HG03280 (cell line): ENCODE measurements around the gene CBLB.

Experiments used
- ATAC-seq: cut with Tn5 transposase; IDR thresholded peaks from one replicate; pipeline ENCODE4 v1.9.1; 2021; ENCODE audit warnings: mild to moderate bottlenecking, moderate library complexity; ENCODE audit not compliant: unreplicated experiment

The CBLB gene

DNA sequence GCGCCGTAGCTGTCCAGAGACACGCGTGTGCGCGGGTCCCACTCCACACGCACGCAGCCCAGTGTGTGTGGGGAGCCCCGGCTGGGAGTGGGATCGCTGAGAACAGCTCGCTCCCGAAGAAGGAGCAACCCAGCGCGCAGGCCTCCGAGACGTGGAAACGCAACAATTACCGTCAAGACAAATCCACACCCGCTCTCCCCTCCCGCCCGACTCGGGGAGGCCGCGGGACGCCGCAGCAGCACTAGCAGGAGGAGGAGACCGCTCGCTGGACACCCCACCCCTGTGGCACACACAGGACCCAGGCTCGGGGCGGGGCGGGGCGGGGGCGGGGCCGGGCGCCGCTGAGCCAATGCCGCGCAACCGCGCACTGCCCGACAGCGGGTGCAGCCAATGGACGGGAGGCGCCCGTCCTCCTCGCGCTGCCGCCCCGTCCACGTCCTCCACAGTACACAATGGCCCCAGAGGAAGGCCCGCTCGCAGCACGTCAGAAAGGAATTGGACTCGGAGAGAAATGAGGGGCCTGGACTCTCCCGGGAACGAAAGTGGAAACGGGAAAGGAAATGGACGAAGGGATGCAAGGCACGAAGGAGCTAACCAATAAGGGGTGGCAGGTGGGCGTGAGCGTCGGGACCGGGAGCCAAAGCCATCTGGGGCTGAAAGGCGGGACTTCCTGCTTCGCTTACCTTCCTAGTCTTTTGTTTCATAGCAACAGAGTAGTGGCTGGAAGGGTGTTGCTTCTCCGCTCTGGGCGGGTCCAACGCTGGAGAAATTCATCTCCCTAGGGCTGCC, at the start of gene CBLB:
CBLB (minus strand) TSS at position 271 of the 789 bp plus-strand sequence. CDS start 1,435 bp downstream, outside the sequence.
- peak; percentile 84 for ATAC-seq

DNA sequence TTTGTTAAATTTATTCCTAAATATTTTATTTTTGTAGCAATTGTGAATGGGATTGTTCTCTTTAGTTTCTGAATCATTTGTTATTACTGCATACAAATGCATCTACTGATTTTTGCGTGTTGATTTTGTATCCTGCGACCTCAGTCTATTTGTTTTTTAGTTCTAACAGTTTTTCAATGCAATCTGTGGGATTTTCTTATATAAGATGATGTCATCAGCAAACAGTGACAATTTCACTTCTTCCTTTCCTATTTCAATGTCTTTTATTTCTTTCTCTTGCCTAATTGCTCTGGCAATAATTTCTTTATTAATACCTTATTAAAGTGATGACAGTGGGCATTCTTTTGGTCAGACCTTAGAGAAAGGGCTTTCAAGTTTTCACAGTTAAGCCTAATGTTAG, 48.0 kb upstream of the CBLB start:
- ATAC-seq = no peak

DNA sequence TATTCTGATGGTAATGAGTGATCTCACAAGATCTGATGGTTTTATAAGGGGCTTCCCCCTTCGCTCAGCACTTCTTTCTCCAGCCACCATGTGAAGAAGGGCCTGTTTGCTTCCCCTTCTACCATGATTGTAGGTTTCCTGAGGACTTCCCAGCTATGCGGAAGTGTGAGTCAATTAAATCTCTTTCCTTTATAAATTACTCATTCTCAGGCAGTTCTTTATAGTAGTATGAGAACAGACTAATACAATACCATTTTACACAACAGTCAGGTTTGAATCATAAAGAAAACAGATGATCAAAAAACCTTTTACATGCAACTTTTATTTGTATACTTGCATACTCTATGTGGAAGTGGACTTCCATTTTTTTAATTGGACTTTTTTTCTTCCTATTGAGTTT, 46.7 kb upstream of the CBLB start:
- ATAC-seq = no peak

DNA sequence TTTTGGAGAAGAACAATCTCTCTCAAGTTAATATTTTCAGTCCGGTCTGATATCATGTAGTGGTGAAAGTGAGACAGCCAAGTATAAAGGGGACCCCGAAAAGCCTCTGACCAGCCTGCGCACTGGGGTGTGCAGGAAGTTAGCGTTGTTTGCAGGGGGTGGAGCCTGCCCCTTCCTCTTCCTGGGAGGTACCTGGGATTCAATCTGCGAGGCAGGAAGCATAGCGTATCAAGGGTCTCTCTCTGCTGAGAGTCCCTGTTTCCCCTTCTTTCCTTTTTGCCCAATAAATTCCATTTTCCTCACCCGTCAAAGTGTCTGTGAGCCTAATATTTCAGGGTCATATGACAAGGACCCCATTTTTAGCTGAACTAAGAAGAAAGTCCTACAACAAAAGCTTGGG, 44.8 kb upstream of the CBLB start:
- ATAC-seq = no peak

DNA sequence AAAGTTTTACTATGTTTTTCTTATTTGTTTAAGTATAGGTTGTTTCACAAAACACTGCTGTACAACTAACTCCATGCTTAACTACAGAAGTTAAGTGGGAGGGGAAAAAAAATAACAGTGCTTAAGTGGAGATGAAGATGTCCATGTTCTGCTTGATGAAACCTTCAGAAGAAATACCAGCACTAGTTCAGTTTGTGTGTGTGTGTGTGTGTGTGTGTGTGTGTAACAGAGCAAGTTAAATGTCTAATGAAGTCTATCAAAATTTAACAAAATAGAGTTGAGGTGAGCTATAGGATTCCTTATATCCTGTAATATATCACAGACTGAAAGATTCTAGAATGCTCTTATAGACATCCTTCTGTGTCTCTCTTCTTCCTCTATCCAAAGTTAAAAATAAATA, 44.1 kb upstream of the CBLB start:
- no peak for ATAC-seq

DNA sequence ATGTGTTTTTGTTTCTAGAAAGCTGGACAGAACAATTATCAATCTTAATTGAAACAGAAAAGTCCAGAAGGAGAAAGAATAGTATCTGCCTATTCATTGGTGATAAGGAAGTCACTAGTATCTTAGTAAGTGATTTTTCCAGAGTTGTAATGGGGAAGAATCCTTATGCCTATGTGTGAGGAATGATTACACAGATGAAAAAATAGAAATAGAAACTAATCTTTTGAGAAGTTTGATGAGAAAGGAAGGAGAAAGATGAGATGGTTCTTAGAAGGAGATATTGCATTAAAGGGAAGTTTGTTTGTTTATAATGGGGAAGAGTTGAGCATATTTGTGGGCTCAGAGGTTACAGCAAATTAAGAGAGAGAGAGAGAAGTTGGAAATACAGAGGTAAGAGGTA, 42.7 kb upstream of the CBLB start:
- no peak for ATAC-seq

DNA sequence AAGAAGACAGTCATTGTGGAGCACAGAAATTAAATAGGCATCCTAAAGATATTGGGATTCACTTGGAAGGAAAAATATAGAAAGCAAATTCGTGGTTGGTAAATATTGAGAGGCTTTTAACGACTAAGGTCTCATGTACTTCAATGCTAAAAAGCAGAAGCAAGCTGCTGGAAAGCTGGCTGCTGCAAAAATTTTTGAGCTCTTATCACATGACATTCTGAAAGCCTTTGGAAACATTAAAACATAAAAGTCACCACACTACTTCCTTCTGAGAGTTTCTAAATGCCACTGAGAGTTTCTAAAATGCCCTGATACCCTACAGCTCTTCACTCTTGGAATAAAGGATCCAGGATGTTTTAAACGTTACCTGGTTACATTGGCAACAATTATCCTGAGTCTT, 39.0 kb upstream of the CBLB start:
- ATAC-seq = no peak

DNA sequence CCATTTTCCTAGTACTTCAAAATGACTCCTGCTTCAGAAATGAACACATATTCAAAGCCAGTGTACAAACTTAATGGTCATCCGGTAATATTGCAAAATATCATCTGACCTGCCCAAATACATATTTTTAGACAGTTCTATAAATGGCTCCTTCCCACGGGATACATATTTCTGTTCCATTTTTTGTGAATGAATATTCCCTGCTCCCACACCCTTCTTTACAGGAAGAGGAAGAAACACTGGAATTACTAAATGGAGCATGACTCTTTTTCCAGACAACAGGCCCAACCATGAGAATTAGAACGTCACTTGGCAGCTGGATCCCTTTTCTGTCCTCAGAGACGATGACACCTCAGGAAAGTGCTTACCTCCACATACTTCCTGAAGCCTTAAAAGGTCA, 38.0 kb upstream of the CBLB start:
- no peak for ATAC-seq

DNA sequence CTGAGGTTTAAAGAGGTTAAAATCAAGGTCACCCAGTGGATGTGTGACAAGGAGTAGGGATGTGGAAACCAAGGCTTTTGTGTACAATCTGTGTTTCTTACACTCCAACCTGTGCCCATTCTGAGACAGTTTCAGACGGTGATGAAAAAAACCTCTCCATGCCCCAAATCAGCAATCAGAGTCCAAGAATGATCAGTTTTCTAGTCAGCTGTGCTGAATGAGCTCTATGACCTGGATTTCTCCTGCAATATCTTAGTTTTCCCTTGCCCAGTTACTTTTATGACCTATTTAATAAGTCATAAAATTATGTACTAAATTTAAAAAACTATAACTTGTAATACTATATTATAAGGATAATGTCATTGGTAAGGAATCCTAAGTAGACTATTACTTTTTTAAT, 37.5 kb upstream of the CBLB start:
- no peak for ATAC-seq

DNA sequence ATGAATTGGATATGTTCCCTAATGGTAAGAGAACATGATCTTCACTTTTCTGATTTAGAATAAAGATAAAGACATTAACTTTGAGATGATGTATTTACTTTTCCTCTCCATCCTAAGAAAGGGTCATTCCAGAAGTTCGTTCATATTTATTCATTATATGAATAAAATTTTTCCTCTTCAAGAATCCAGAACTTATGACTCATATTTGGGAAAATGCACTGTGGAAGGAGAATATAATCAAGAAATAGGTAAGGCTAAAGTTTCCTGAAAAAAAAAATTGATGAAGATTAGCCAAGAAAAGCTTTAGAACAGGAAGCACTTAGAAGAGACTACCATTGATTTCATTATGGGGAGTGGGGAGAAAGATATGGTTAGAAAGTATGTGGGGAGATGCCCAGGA, 36.5 kb upstream of the CBLB start:
- no peak for ATAC-seq

DNA sequence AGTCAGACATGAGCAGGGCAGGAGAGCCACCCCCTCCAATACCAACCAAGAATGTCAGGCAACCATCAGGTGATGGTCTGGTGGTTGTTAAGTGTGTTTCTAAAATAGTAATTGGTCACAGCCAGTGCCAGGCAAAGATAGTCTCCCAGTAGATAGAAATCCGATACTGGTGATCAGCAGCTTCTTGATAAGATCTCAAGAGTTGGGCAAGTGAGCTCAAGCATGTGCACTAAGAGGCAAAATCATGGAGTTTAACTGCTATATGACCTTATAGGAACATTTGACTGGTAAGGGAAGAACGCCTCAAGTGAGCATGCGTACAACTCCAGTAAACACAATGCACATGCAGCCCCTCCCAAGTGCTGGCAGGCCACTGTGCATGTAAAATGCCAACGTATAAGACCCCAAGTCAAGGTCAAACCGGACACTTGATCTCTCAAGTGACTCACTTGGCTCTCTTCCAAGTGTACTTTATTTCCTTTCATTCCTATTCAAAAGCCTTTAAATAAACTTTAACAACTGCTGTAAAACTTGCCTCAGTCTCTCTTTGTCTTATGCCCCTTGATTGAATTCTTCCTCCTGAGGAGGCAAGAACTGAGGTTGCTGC, 36.0 kb upstream of the CBLB start:
- ATAC-seq = no peak

DNA sequence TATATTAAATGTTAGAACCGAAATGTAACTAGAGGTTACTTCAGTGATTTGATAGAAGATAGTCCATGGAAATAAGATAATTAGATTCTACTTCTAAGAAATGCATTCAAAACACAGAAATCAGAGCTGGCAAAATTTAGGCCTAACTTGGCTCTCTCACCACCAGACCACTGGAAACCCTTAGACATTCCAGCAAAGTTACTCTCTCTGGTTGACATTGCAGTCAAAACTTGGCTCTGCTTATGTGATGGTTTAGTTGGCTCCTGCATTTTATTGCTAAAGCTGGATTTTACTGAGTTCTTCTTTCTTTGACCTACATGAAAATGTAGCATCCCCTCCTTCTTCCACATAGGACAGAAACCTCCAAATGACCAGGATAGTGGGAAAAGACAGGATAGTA, 35.4 kb upstream of the CBLB start:
- no peak for ATAC-seq

DNA sequence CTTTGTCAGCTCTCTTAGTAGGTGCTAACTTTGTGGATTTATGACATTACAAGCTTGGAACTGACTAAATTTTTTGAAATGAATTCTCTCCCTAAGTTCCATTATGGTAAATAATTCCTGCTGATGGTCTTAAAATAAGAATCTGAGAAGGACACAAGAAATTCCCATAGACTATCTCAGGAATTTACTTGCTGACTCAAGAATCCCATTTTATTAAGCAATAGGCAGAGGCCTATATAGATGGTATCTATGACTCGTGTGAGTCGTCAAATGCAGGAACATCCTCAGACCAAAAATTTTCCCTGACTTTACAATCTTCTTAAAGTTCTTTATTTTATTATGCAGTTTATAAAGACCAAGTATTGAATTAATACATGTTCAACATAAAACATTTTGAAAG, 30.7 kb upstream of the CBLB start:
- ATAC-seq = no peak

DNA sequence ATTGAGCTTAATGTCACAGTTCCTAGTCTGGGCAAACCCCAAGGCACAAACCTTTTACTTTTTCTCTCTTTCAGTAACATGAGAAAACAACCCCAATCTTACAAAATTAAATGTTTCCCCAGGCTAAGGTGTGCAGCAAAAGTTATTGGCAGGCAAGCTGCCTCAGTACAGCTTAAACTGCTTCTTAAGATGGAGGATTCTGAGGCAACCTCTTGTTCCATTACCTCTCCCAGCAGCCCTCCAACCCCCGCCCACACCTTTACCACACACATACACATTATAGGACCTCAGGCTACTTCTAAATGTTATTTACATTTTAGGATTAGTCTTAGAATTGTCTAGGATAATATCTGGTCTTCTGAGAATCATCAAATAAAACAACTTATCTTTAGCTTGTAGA, 22.3 kb upstream of the CBLB start:
- no peak for ATAC-seq

DNA sequence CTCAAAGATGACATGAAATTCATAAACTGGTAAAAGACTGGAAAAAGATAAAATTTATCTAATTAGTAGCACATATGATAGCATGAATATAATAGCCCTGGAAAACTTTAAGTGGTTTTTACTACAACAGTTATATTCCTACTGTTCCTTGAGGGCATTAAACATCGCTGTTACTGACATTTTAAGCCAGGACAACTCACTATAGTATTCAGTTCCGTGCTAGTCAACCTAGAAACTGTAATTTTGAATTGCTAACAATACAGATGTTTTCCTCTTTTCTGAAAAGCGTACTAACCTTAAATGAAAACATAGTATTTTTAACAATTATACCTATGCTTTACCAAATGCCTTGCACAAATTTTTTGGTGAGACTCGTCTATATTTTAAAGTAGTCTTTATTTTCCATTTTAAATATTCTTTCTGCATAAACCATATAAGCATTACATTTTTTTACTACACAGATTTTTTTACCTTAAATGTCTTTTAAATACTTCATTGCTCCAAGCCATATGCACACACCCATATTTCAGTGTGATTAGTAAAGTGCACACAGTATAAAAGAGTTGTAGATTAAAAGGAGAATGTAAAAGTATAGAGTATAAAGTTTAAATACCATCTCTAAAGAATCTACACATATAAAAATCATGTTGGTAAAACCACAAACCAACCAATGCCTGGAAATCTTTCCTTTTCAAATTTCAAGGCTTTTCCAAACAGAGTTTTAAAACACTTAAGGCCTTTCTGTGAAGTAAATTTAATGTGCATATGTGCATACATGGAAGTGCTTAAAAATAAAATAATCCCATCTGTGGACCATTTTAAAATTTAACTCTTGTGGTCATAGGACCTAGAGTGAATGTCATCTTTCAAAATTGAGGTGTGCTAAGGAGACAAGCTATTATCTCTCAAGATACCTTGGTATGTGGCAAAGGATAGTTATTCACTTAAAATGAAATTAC, 20.1 kb upstream of the CBLB start:
- ATAC-seq = no peak

DNA sequence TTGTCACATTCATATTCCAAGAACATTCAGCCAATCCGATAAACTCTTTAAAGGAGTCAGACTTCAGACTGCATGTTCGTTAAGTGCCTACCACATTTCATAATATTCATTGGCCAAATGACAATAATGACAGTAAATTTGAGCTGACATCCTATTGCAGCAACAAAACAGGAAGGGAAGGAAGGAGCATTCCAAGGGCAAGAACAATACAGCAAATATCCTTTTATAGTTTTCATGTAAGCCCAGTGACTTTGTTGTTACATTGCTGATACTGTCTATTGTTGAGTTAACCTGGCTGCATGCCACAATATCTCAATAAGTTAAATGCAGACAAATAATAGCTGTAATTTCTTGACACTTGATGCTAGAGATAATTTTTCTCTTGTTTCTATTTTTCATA, 16.4 kb upstream of the CBLB start:
- no peak for ATAC-seq

DNA sequence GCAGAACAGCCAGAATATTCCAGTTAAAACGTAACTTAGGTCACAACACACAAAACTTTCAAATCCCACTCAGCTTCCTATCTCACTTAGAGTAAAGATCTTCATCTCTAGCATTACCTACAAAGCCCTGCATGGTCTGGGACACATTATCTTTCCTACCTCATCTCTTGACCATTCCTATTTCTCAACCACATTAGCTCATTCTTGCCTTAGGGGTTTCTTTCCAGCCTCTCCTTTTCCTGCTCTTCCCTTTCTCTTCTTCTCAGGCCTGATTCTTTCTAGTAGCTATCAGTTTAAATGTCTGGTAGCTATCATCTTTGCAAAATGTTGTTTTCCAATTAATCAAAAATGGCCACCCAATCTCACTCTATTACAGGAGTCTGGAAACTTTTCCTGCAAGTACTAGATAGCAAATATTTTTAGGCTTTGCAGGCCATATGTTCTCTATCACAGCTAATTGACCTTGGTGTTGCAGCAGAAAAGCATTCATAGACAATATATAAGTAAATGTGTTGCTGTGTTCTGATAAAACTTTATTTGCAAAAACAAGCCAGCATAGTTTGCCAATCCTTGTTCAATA, 15.1 kb upstream of the CBLB start:
- no peak for ATAC-seq

DNA sequence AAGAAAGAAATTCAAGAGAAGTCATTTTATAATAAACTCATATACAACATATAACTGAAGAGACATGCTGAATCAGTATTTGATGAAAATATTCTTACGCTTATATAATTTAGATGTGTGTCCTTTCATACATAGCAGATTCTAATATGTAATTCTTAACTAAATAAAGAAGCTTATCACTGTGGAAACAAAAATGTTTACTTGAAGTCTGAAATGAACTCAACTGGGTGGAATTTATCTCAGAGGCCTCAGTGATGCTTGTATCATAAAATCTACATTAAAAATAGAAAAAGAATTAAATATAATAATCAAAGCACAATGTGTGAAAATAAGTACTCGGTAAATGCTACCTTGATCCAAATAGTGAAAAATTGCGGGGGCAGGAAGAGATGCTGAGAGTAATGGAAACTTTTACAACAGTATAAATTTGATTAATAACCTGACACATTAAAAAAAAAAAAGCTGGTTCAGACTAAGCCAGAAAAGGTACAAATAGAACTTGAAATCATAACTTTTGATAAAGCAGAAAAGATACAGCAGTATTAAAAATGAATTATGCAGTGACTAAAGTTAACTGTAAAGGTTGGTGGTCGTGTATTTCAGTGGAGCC, 12.0 kb upstream of the CBLB start:
- no peak for ATAC-seq

DNA sequence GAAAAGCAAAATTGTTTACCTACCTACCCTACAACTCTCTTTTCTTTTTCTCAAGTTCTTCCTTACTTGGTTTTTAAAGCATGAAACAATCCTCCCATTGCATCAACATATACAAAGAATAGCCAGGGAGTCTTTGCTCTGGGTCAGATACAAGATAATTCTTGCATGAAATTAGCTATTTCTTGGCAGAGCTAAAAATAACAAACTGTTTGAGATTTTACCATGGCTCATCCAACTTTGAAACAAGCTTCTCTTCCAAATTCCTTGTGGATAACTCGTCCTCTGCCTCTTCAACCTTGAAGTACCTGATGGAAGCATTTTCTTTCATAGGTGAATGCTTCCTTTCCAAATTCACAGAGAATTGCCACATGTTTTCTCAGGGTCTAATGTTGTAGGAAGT, 9.2 kb upstream of the CBLB start:
- no peak for ATAC-seq

DNA sequence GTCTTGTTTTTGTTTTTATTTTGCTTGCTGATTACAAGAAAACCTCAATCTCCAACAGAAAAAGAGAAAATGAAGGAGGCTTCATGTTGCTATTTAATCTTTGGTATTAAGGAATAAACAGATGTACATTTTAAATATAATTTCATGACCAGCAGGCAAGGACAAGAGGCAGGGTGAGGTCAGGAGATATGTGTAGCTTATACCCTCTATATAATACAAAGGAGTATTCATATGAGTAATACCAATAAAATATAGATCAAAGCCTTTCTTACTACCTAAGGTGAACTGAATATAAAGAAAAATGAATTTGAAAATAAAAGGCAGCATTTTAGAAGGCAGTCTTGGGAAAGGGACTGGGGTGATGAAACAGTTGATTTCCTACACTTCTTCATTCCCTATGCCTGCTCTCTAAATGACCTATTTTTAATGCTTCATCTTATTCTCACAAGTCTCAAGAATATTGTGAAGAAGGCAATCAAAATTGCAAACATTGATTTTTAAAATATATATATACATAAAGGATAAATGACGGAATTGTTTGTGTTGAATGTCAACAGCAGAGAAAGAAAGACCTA, 8.6 kb upstream of the CBLB start:
- no peak for ATAC-seq
